Neural progenitor cell (in vitro differentiated cells): ENCODE measurements around the gene TMEM123.

Experiments
- EZH2 ChIP-seq: fragments of 200-600 bp; sonication (generic); IDR thresholded peaks from 2 replicates; pipeline ENCODE4 v1.6.1; 2017; ENCODE audit warnings: antibody characterized with exemption, mild to moderate bottlenecking, moderate library complexity
- TF ChIP-seq, protein P1 (sequence below): fragments of 200-600 bp; sonication (generic); IDR thresholded peaks from 2 replicates; pipeline ENCODE4 v1.5.1; 2017; ENCODE audit warnings: antibody characterized with exemption, mild to moderate bottlenecking

DNA sequence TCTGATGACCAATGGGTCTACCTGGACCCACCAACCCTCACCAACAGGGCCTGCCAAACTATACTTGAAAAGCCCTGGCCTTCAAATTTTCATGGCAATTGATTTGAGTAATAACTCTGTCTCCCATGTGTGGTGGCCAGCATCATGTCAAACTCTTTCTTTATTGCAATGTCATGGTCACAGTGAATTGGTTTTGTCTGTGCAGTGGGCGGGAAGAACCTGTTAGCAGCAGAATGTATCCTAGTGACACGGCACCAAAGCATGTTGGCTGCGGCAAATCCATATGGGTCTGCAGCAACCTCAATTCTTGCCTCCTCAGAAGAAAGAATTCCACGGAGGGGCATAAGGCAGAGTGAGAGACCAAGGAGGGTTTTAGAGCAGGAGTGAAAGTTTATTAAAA lies 19.6 kb upstream of the TMEM123 start:
- no peak for TF ChIP-seq EZH2
- TF ChIP-seq, protein P1, sequence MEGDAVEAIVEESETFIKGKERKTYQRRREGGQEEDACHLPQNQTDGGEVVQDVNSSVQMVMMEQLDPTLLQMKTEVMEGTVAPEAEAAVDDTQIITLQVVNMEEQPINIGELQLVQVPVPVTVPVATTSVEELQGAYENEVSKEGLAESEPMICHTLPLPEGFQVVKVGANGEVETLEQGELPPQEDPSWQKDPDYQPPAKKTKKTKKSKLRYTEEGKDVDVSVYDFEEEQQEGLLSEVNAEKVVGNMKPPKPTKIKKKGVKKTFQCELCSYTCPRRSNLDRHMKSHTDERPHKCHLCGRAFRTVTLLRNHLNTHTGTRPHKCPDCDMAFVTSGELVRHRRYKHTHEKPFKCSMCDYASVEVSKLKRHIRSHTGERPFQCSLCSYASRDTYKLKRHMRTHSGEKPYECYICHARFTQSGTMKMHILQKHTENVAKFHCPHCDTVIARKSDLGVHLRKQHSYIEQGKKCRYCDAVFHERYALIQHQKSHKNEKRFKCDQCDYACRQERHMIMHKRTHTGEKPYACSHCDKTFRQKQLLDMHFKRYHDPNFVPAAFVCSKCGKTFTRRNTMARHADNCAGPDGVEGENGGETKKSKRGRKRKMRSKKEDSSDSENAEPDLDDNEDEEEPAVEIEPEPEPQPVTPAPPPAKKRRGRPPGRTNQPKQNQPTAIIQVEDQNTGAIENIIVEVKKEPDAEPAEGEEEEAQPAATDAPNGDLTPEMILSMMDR, result no peak
